Measurements from ENCODE around the gene COX5A. TPM values are rescaled to one million over a fixed set of nuclear protein-coding genes. Genes with fewer than 3 reads are reported as not detected.
A peak's percentile ranks its signal among the peaks of the same experiment; 100 is the strongest.

COX5A gene
- total RNA-seq (2022): 272 and 280 TPM in 2 replicates
- percentile 83 among the genes with signal in this experiment for Bru-seq, nascent RNA
- BruChase-seq, experiment 1, labeled RNA remaining after a 6-hour chase: percentile 77 among the genes with signal in this experiment
- percentile 67 among the genes with signal in this experiment for BruChase-seq, experiment 2, labeled RNA remaining after a 2-hour chase
- long read RNA-seq, transcript COX5A-201 (5 exons, 1,268 nt): major isoform, 413 of 479 reads
- long read RNA-seq, transcript COX5A-204 (4 exons, 579 nt): minor isoform, 13 of 479 reads
- long read RNA-seq, partial matches to known transcripts: 33 of 479 reads
- long read RNA-seq, other reads (novel, unspliced or antisense): 14 of 479 reads

- peaks cover 33% of the 10 kb centered on the region for H3K36me3 Mint-ChIP-seq (ENCODE audit: insufficient read depth, unreplicated experiment)
- TF ChIP-seq CTCF (IDR thresholded peaks at IDR 0.05; ENCODE audit: unreplicated experiment): no peak
- peak within 1 kb of the TSS; percentile 66 for H3K27ac Mint-ChIP-seq (ENCODE audit: unreplicated experiment)
- no peaks in the 10 kb centered on the region for H3K9me3 Mint-ChIP-seq (ENCODE audit: low read depth, unreplicated experiment)
- H3K27me3 Mint-ChIP-seq (ENCODE audit: unreplicated experiment): peaks cover 9% of the 10 kb centered on the region
- BruUV-seq (replicated peaks): no TSS peak
- DNase-seq: peak; percentile 97
- peak within 1 kb of the TSS; percentile 93 for H3K4me3 Mint-ChIP-seq (ENCODE audit: low read depth, unreplicated experiment)
- intact Hi-C loops (cut with micrococcal nuclease; ENCODE audit: unreplicated experiment): no loop called here
- peaks cover 9% of the 10 kb centered on the region for H3K4me1 Mint-ChIP-seq (ENCODE audit: low read depth, unreplicated experiment)
- CTCF ChIA-PET: interaction anchor here (1.2 to 1.6 kb wide), 3 partner anchors 13 to 167 kb away, joined by 3 to 11 read pairs (median 3); no protein-coding TSS in a partner anchor
These were observed at the start of gene COX5A for GRCh38 chr15:74937590-74938371. Gene COX5A (minus strand): TSS chr15:74938073. CDS start chr15:74938014, 59 bp downstream.

GRCh38 chr15:74983725-74984231 lies 45.9 kb upstream of the COX5A start:
- Mint-ChIP-seq H3K27ac (ENCODE audit: unreplicated experiment) (no peak overlapping the region), H3K27me3 (ENCODE audit: unreplicated experiment) (peaks cover 35% of the 10 kb centered on the region), H3K4me1 (ENCODE audit: low read depth, unreplicated experiment) (peaks cover 15% of the 10 kb centered on the region), H3K9me3 (ENCODE audit: low read depth, unreplicated experiment) (no peaks in the 10 kb centered on the region), H3K4me3 (ENCODE audit: low read depth, unreplicated experiment) (no peak overlapping the region), H3K36me3 (ENCODE audit: insufficient read depth, unreplicated experiment) (no peaks in the 10 kb centered on the region)
- CTCF ChIA-PET: interaction anchor here (0.6 kb wide), 1 partner anchor 15 kb away, joined by 3 read pairs; no protein-coding TSS in a partner anchor
- intact Hi-C loops (cut with micrococcal nuclease; ENCODE audit: unreplicated experiment): no loop called here
- no TSS peak for BruUV-seq (replicated peaks)
- TF ChIP-seq CTCF (IDR thresholded peaks at IDR 0.05; ENCODE audit: unreplicated experiment): no peak
- DNase-seq: peak; percentile 22

GRCh38 chr15:74982183-74982582 lies 44.3 kb upstream of the COX5A start:
- intact Hi-C loops (cut with micrococcal nuclease; ENCODE audit: unreplicated experiment): no loop called here
- no peak for DNase-seq
- H3K4me3 Mint-ChIP-seq (ENCODE audit: low read depth, unreplicated experiment): no peak overlapping the region
- BruUV-seq (replicated peaks): no TSS peak
- H3K4me1 Mint-ChIP-seq (ENCODE audit: low read depth, unreplicated experiment): peaks cover 15% of the 10 kb centered on the region
- CTCF ChIA-PET: interaction anchor here (0.6 to 0.7 kb wide), 3 partner anchors 38 to 123 kb away, joined by 3 to 5 read pairs (median 3); no protein-coding TSS in a partner anchor
- H3K27me3 Mint-ChIP-seq (ENCODE audit: unreplicated experiment): peaks cover 30% of the 10 kb centered on the region
- H3K9me3 Mint-ChIP-seq (ENCODE audit: low read depth, unreplicated experiment): no peaks in the 10 kb centered on the region
- no peak for TF ChIP-seq CTCF (IDR thresholded peaks at IDR 0.05; ENCODE audit: unreplicated experiment)
- H3K36me3 Mint-ChIP-seq (ENCODE audit: insufficient read depth, unreplicated experiment): no peaks in the 10 kb centered on the region
- no peak overlapping the region for H3K27ac Mint-ChIP-seq (ENCODE audit: unreplicated experiment)

GRCh38 chr15:74978503-74978902 lies 40.6 kb upstream of the COX5A start:
- H3K27me3 Mint-ChIP-seq (ENCODE audit: unreplicated experiment): peaks cover 15% of the 10 kb centered on the region
- no TSS peak for BruUV-seq (replicated peaks)

More at GRCh38 chr15:74978503-74978902, 40.6 kb upstream of the COX5A start:
- CTCF ChIA-PET: interaction anchor here (0.7 to 1.9 kb wide), 2 partner anchors 17 to 181 kb away, joined by 3 to 4 read pairs; partner anchors contain the start of gene SCAMP5
- Mint-ChIP-seq H3K36me3 (ENCODE audit: insufficient read depth, unreplicated experiment) (no peaks in the 10 kb centered on the region), H3K4me1 (ENCODE audit: low read depth, unreplicated experiment) (peaks cover 3% of the 10 kb centered on the region), H3K27ac (ENCODE audit: unreplicated experiment) (no peak overlapping the region), H3K4me3 (ENCODE audit: low read depth, unreplicated experiment) (no peak overlapping the region), H3K9me3 (ENCODE audit: low read depth, unreplicated experiment) (no peaks in the 10 kb centered on the region)
- no peak for TF ChIP-seq CTCF (IDR thresholded peaks at IDR 0.05; ENCODE audit: unreplicated experiment)
- no peak for DNase-seq
- intact Hi-C loops (cut with micrococcal nuclease; ENCODE audit: unreplicated experiment): no loop called here
